ENCODE results near the gene DCTN2. TPM values are rescaled to one million over a fixed set of nuclear protein-coding genes. Genes with fewer than 3 reads are reported as not detected.
"Not testable (repeated sequence)": the region's sequence is repeated elsewhere in the genome, so short reads cannot be mapped to it uniquely, and the experiment has no call there.

DCTN2 gene
- total RNA-seq, 1 donor from 2014 or later: 140 TPM

DNA sequence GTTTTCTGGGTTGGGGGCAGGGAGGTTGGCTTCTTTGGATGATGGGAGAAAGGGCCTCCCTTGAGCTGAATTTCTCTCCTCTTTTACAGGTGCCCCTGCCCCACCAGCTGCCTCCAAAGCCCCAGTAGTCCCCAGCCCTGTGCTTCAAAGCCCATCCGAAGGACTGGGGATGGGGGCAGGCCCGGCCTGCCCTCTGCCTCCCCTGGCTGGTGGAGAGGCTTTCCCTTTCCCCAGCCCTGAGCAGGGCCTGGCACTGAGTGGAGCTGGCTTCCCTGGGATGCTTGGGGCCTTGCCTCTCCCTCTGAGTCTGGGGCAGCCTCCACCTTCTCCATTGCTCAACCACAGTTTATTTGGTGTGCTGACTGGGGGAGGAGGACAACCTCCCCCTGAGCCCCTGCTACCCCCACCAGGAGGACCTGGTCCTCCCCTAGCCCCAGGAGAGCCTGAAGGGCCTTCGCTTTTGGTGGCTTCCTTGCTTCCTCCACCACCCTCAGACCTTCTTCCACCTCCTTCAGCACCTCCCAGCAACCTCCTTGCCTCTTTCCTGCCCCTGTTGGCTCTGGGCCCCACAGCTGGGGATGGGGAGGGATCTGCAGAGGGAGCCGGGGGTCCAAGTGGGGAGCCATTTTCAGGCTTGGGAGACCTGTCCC, 20.4 kb downstream of the DCTN2 start:
- DNase-seq: no peak

DNA sequence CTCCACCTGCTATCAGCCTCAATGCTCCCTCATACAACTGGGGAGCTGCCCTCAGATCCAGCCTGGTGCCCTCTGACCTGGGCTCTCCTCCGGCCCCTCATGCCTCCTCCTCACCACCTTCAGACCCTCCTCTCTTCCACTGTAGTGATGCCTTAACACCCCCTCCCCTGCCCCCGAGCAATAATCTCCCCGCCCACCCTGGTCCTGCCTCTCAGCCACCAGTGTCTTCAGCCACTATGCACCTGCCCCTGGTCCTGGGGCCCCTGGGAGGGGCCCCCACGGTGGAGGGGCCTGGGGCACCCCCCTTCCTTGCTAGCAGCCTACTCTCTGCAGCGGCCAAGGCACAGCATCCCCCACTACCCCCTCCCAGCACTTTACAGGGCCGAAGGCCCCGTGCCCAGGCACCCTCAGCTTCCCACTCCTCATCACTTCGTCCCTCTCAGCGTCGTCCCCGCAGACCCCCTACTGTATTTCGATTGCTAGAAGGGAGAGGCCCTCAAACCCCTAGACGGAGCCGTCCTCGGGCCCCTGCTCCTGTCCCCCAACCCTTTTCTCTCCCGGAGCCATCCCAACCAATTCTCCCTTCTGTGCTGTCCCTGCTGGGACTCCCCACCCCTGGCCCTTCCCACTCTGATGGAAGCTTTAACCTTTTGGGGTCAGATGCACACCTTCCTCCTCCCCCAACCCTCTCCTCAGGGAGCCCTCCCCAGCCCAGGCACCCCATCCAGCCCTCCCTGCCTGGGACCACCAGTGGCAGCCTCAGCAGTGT, 21.2 kb downstream of the DCTN2 start:
- DNase-seq: no peak

DNA sequence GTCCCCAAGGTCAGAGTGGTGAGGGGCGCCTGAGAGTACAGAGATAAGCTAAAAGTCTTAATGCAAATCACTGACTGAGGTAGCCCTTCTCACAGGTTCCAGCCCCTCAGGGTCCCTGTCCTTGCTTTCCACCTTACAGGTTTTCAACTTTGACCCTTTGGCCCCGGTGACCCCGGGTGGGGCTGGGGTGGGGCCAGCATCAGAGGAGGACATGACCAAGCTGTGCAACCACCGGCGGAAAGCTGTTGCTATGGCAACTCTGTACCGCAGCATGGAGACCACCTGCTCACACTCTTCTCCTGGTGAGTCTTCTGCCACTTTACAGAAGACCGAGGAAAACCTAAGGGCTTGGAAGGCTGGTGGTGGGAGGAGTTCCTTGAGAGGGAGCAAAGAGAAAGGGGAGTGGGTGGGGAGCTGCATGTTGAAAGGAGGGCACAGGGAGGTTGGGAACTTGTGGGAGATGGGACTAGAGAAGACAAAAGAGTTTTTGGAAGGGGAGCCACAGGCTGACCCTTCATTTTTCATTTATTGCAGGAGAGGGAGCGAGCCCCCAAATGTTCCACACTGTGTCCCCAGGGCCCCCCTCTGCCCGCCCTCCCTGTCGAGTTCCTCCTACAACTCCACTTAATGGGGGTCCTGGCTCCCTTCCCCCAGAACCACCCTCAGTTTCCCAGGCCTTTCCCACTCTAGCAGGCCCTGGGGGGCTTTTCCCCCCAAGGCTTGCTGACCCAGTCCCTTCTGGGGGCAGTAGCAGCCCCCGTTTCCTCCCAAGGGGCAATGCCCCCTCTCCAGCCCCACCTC, 22.0 kb downstream of the DCTN2 start:
- no peak for DNase-seq

DNA sequence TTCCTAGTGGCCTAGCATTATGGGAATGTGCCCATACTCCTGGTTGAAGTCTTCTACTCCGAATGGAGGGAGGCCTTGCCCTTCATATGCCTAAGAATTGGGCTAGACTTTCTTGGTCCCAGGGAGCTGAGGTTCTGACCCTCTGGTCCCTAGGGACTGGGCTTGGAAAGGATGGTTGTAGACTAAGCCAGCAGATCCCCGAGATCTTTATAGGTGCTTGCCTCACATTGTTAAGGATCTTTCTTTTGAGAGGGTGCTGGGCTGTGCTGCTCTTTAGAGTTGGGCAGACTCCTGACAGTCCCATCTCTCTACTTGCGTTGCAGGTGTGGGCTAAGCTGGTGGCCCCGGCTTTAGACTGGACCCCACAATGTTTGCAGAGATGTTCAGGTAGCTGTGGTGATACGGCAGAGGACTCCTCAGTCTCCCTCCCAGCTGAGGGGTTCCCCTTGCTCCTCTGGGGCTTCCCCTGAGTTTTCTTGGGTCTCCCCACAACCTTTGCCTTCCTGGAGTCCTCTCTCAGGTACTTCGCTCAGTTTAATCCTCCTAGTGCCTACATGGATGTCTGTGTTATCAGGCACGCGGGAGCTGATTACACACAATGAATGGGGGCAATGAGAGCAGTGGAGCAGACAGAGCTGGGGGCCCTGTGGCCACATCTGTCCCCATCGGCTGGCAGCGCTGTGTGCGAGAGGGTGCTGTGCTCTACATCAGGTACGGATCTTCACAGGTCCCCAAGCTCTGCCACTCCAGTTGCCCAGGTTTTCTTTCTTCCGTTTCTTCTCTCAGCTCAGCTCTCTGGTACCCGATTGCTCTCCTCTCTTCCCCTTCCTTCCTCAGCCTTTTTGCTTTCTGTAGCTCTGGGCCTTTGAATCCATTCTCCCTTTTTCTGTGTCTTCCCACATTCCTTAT, 23.0 kb downstream of the DCTN2 start:
- DNase-seq: no peak

DNA sequence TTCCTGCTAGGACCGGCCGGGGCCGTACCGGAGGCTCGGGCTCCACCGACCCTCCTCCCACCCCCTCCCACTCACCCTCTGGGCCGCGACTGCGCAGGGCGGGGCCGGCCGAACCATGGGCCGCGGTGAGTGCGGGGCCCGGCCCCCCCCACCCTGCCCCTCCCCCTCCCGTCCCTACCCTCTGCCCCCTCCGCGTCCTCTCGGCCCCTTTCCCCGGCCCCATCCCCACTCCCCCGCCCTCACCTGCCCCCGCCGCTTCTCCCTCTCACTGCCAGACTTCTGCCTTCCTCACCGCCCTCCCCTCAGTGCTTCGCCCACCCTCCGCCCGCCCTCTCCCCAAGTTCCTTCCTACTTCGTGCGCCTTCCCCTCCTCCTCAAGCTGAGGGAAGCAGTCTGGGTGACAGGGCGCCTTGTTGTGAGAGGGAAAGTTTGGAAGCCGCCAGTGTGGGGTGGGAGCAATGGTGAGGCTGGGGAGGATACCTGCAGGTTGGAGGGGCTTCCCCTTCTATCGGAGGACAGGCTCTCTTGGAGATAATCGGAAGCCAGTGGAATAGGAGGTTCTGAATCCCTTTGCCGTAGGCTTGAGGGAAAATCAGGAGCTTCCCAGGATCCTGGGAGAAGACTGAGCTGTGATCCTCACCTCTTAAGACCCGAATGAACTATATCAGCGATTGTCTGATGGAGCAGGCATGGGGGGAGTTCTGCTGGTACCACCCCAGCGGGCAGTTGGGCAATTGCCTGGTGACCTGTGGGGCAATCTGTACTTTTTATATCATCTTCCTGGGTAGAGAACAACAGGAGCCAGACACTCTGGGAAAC, 23.9 kb downstream of the DCTN2 start:
- DNase-seq: peak; percentile 83

DNA sequence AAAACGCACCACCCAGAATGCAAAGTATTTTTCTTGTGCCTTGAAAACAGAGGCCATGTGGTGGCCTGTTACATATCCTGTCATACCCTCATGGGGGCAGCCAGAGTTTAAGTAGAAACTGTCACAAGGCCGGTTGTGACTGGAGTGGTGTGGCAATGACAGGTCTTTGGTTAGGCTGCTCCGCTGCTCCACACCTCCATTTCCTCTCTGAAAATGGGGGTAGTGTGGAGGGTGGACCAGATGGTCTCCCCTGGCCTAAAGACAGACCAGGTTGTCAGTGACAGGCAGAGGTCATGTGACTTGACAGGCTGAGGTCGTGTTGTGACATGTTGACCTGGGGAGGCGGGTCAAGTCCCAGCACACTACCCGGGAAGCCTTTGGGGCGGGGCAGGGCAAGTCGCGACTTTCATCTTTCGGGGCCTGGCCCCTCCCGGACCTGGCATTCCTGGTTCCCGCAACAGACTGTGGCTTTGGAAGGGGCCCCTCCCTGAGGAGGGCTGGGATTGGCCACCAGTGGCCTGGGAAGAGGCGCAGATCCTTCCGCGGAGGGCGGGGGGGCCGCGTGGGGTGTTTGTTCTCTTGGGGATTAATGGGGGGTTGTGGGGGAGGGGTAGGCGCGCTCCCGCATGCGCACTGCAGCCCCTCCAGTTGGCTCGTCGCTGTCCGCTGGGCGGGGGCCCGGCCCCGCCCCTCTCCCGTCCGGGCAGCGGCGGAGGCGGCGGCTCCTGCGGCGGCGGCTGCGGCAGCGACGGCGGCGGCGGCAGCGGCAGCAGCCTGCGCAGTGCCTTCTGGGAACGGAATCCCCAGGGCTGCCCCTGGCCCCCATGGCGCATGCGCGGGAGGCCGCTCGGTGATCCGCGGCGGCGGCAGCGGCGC, 24.7 kb downstream of the DCTN2 start, which contains the start of gene MBD6:
TSS of gene MBD6 (plus strand) at position 814 of the 876 bp plus-strand sequence. CDS start 1,480 bp downstream, outside the sequence.
- peak; percentile 93 for DNase-seq

DNA sequence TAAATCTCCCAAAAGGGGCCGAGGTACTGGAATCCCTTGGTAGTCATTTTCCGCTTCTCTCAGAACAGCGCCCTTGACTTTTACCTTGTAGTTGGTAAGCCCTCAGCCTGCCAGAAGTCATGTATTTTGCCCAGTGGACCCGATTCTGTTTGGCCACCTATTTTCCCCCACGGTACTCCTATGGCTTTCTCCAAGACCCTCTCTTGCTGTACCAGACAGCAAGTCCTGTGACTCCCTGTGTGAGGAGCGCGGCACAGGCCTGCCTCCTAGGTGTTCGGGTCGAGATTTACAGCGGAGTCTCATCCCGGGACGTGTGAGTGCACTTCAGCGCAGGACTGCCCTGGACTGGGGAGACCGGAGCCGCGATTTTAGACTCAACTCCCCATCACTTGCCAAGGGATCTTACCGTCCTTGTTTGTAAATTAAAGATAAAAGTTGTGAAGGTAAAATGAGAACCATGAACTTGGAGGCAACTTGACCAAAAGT, 25.4 kb downstream of the DCTN2 start:
- DNase-seq: peak; percentile 66

DNA sequence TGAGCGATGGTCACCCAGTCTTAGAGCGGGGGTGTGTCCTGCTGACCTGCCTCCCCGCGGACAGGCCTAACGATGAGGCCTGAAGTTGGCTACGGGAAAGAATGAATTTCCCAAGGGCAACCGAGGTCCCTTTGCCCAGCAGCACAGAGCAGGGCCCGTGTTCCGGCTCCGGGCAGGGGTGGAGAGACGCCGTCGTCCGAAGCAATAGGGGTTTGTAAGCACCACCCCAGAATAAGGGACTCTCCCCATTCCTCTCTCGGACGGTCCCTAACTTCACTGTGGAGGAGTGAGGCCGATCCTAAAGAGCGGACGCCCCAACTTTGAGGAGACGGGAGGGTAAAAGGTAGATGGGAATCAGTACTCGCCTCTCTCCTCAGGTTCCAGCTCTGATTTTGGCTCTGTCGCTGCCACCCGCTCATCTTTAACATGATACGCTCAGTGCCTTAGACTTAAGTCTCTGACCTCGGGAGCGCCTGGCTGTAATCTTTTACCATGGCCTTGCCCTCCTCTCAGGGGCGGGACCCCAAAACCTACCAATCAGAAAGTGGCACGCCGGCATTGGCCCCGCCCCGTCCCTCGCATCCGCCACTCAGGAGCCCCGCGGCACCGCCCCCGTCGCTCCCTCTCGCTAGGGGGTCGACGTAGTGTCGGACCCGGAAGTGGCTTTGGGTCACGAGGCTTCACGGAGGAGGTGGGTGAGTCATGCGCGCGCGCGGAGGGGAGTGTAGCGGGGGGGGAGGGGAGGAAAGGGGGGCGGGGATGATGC, 26.8 kb downstream of the DCTN2 start, which contains the start of gene DDIT3:
TSS of gene DDIT3 (minus strand) at position 462 of the 766 bp plus-strand sequence. CDS start 3,108 bp downstream, outside the sequence.
- peak; percentile 100 for DNase-seq

DNA sequence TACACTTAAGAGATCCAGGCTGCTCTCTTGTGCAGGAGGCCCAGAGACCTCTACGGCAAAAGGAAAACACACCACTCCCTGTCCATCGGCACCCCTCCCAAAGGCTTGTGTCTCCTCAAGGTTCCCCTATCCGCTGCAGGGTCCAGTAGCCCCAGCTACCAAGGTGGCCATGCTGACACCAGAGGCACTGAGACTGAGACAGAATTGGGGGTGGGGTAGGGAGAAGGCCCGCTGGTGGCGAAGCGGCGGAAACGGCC, 27.3 kb downstream of the DCTN2 start:
- no peak for DNase-seq

DNA sequence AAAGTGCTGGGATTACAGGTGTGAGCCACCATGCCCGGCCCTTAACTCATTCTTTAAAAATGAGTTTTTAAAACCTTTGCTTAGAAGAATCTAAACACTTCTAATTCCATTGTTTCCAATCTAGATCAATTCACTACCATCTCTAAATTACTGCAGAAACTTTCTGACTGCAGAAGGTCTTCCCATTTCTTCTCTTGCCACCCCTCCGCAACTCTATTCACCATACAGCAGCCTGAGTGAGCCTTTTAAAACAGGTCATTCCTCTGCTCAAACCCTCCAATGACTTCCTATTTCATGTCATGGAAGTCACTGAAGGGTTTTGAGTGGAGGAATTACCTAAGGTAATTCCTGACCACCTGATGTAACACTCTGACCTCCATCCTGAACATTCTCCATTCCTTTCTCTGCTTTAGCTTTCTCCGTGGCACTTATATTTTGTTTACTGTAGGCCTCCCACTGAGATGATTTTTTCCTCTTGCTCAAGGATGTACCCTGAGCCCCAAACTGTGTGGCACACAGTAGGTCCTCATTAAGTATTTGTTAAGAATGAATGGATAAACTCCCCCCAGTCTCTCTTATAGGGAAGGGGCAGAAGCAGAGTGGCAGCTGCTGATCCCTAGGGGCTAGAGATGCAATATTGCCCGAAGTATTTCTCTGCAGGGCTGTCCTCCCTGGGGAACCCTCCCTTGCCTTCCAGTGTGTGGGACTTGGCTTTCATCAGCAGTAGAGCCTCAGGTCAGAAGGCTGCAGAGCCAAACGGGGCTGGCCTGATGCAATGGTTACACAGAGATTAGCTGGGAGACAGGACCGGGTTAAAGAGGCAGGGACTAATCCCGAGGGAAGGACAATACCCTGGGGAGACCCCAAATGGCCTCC, 27.8 kb downstream of the DCTN2 start:
- no peak for DNase-seq

DNA sequence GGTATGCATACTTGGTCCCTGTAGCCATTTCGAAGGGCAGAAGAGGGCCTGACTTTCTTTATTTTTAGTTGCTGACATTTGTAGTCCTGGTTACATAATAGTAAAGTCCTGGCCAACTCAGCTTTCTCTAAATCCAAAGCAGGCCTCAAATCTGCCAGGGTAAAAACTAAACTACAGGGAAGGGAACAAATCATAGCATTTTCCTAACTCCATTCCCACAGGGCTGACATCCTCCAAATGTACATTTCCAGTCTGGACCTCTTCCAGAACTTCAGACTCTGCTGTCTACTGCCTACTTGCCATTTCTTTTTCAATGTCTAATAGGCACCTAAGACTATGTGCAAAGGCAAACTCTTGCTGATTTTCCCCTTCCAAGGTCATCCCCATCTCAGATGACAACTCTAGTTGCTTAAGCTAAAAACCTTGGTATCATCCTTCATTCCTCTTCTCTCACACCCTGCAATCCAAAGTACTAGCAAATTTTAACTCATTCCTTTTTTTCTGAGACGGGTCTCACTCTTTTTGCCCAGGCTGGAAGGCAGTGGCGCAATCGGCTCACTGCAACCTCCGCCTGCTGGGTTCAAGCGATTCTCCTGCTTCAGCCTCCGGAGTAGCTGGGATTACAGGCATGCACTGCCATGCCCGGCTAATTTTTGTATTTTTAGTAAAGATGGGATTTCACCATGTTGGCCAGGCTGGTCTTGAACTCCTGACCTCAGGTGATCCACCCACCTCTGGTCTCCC, 28.6 kb downstream of the DCTN2 start:
- DNase-seq: peak; percentile 26

DNA sequence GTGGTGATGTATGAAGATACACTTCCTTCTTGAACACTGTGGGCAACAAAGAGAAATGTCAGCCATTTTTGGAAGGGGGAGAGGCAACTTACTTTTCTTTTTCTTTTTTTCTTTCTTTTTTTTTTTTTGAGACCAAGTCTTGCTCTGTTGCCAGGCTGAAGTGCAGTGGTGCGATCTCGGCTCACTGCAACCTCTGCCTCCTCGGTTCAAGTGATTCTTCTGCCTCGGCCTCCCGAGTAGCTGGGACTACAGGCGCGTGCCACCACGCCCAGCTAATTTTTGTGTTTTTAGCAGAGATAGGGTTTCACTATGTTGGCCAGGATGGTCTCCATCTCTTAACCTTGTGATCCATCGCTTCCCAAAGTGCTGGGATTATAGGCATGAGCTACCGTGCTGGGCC, 29.3 kb downstream of the DCTN2 start:
- DNase-seq: not testable (repeated sequence)

DNA sequence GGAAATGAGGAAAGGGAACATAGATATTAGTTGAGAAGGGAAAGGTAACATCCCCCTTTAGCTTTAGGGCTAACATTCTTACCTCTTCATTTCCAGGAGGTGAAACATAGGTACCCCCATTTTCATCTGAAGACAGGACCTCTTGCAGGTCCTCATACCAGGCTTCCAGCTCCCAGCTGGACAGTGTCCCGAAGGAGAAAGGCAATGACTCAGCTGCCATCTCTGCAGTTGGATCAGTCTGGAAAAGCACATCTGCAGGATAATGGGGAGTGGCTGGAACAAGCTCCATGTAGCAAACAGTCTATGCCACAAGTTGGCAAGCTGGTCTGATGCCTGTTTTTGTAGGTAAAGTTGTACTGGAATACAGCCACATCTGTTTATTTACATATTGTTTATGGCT, 29.8 kb downstream of the DCTN2 start:
- DNase-seq: no peak

DNA sequence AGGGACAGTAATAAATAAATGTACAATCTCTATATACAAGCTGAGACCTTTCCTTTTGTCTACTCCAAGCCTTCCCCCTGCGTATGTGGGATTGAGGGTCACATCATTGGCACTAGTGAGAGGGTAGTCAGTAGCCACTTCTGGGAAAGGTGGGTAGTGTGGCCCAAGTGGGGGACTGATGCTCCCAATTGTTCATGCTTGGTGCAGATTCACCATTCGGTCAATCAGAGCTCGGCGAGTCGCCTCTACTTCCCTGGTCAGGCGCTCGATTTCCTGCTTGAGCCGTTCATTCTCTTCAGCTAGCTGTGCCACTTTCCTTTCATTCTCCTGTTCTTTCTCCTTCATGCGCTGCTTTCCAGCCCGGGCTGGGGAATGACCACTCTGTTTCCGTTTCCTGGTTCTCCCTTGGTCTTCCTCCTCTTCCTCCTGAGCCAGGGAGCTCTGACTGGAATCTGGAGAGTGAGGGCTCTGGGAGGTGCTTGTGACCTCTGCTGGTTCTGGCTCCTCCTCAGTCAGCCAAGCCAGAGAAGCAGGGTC, 30.3 kb downstream of the DCTN2 start:
- DNase-seq: no peak

DNA sequence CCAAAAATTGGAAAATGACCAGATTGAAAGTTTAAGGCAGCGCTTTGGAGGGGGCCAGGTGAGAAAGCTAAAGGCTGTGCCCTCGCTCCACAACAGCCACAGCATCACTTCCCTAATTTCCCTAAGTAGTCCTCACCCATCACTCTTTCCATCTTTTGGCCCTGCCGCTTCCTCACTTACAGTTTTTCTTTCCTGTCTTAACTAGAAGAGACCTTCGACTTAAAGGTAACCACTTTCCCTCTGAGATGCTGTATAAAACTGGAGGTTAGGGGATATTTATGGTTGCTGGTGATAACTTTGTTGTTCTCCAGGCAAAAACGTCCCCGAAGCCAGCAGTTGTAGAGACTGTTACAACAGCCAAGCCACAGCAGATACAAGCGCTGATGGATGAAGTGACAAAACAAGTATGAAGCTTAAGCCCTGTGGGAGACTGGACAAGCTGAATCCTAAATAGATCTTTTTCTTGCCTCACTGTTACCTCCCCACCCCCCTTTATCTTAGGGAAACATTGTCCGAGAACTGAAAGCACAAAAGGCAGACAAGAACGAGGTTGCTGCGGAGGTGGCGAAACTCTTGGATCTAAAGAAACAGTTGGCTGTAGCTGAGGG, 31.0 kb downstream of the DCTN2 start:
- no peak for DNase-seq

DNA sequence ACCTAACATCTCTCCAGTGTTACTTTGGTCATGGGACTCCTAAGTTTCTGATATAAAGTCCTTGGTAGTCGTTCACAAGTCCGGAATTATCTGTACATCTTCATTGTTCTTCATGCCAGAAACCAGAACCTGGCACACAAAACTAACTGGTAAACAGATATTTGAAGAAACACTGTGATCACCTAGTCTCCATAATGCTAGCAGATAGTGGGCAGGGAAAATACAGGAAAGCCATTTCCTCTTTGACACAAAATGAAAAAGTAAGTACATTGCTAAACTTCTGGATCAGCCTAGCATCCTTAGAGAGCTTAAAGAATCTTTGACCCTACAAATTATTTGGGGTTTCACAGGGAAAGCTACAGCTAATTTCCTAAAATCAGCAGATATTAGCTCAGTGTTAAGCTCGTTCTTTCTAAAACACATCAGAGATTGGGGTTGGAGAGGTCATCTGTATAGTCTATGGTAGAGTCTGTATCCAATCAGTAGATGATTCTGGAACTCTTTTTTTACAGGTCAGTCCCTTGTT, 31.5 kb downstream of the DCTN2 start:
- no peak for DNase-seq

All from tongue (tissue), 2 donors.